GM21515 (cell line): ENCODE data around the gene PAEP.

Experiments
- ATAC-seq: cut with Tn5 transposase; IDR thresholded peaks from one replicate; pipeline ENCODE4 v1.9.1; 2021; ENCODE audit not compliant: unreplicated experiment

Gene PAEP

DNA sequence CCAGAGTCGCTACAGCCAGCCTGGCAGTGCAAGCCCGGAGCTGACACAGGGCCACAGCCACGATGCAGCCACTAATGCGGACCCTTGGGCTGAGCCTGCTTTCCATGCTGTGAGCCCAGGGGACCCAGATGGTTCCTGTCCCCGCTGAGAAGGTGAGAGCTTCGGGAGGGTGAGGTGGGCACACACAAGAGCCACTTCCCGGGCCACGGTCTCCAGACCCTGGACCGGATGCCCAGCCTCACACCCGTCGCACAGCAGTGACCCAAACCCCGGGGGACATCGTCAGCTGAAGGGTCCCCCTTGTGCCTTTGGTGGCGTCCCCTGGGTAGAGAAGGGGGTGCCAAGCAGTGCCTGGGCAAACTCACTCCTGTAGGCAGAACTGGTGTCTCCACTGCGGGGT lies 13.4 kb downstream of the PAEP start:
- no peak for ATAC-seq

DNA sequence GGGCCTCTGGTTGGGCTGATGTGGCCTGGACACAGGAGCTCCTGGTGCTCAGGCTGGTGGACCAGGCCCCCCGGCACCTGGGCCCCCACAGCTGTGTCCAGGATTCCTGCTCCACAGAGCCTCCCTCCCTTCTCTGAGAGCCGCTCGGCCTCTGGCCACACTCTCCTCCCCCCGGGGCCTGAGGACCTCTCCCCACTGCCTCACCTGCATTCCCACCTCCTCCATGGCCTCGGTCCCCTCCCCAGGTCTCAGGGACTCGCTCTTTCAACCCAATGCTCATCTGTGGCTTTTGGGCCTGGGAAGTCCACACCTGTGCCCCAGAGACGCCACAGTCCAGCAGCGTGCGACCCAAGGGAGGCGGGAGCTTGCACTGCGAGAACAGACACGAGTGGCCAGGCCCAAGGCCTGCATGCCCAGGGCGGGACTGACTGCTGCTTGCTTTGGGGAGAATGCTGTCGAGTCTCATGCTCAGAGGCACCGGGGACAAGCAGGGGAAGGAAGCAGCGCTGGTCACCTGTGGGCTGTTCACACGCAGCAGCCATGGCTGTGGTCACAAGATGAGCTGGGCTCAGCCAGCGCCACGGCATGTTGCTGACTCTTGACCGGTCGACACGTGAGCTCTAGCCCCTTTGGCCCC lies 14.6 kb downstream of the PAEP start:
- ATAC-seq, result no peak

DNA sequence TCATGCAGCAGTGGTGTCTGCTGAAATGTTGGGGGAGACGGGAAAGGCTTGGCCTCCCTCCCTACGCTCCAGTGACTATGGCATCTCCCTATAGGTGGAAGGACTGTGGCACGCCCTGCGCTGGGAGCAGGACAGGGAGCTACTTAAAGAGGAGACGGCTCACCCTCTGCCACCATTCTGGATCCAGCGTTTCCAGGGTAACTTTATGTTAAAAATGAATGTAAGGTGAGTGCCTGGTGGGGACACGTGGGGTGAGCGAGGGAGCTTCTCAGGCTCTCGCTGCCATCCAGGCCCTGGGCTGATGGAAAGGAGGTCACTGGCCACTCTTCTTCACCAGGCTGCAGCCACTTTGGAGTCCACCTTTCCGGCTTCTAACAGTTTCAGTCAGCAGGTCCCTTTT lies 15.7 kb downstream of the PAEP start:
- ATAC-seq, result no peak

DNA sequence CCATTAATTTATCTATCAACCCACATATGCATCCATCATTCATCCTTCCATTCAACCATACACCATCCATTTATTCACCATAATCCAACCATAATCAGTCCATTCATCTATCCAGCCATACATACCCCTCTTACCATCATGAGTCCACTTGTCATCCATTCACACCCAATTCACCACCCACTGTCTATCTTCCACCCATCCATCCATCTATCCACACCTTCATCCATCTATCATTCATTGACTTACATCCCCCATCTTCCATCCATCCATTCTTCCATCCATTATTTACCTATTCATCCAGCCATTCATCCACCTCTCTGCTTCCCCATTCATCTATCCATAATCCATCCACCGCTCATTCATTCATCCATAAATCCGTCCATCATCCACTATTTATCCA lies 17.8 kb downstream of the PAEP start:
- no peak for ATAC-seq

DNA sequence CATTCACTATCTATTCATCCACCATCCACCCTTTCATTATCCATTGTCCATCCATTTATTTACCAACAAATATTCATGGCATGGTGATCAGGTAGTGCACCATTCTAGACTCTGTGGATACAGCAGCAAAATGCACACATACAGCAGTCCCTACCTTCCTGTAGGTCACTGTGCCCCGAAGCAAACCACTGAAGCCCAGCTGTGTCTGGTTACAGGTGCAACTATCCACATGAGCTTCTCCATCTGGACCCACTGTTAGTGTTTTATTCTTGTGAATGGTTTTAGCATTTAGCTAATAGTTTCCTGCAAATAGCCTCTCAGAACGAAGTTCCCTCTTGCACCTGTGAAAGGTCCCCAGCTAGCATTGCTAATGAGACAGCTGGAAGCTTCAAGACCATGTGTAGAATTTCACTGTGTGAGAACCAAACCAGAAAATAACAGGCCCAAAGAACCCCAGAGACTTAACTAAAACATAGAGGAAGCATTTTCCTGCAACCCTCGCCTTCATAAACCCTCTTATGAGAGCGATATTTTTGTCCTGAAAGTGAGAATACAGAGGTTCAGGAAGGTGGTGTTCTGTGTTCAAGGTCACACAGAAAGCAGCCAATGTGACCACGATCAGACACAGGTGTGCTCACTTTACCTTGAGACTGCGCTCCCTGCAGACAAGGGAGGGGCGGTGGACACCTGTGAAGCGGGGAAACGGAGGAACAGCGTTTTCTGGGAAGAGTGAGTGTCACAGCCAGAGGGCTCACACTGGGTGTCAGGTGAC lies 18.5 kb downstream of the PAEP start:
- no peak for ATAC-seq

DNA sequence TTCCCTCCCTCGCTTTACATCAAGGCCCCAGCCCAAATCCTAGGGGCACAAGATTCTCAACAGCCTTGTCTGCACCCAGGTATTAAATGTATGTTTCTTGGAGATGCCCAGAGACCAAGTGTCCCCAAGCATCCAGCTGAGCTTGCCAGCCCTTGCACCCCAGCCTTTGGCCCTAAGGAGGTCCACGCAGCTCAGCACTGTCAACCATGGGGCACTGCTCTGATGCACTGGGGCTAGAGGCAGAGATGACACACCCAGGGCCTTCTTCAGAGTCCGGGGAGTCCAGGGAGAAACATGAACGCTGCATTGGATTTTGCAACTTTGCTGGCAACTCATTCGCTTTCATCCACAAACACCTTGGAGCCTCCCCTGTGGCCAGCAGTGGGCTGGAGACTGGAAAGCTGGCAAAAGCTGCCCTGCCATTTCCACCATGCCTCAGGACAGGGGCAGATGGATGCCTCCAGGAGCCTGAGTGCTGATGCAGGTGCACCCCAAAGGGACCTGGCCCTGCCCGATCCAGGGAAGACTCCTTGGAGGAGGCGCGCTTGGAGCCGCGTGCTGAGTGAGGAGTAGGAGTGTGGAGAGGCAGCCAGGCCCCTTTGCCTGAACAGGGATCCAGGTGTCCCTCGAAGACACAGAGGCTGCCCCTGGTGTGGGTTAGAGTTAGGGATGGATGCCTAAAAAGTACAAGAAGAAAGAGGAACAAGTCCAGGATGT lies 19.3 kb downstream of the PAEP start:
- no peak for ATAC-seq

DNA sequence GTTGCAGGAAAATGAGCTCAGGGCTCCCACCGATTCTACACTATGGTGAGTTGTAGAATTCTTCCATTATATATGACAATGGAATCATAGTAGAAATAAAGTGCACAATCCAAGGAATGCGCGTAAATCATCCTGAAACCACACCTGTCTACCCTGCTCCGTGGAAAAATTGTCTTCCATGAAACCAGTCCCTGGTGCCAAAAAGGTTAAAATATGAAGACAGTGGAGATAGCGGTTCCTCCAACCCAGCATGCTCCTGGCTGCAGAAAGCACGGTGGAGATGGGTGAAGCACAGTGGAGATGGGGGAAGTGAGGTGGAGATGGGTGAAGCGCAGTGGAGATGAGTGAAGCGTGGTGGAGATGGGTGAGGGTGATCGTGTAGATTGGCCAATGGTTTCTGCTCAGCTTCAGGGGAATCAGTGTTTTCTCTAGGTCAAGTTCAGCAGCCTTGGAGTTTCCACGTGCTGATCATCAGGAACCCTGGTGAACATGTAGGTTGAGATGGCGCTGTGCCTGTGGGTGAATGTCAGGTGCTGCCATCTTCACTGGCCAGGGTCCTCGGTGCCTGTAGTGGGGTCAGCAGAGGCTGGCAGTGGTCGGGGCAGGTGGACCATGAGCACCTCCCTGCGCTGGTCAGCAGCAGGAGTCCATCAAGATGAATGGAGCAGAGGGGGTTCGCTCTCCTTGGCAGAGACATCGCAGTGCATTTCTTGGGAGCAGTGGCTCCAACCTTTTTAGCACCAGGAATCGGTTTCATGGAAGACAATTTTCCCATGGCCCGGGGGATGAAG lies 20.3 kb downstream of the PAEP start:
- ATAC-seq, result no peak

DNA sequence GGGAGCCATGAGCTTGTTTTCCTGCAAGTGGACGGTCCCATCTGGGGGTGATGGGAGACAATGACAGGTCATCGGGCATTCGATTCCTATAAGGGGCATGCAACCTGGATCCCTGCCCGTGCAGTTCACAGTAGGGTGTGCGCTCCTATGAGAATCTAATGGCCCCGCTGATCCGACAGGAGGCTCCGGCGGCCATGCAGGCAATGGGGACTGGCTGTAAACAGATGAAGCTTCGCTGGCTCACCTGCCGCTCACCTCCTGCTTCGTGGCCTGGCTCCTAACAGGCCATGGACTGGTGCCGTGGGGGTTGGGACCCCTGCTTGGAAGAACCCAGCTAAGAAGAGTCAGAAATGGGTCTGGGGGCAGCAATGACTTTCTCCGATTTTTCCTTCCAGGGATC lies 21.0 kb downstream of the PAEP start:
- no peak for ATAC-seq

DNA sequence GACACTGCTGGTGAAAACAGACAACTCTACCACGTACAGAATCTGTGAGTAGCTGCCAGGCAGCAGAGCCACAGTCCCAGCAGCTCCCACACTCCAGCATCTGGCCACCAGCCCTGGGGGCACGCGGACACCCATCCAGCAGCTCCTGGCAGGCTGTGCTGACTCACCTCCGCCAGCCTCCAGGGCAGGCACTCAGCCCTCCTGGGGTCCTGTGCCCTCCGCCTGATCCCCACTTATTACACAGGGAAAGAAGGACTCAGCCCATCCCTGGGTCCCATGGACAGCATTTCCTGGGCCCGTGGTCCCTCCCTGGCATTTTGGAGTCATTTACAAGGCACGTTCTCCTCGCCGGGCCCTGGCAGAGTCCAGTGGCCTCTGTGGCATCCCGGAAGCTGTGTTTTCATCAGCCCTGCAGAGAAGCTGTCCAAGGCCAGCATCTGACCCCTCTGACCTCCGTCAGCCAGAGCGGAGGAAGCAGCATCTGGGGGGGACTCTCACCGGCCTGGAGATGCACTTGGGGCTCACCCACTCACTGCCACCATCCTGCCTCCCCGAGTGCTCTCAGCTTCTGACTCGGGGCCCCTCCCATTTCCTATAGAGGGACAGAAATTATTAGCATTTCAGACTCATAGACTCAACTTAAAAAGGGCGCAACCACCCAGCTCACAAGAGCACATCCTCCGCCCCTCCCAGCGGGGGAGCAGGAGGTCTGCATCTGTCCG lies 21.6 kb downstream of the PAEP start:
- ATAC-seq, result no peak

DNA sequence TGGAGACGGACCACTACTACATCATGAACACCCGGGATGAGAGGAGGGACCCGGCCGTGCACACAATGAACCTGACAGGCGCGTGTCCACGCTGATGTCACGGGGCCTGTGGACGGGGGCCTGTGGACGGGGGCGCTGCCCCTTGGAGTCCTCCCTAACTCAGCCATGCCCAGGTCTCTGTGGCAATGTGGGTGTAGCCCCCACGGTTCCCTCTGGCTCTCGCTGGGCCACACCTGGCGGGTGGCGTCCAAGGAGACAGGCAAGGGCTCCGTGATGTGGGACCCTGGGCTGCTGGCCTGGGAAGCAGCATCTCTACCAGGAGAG lies 22.1 kb downstream of the PAEP start:
- no peak for ATAC-seq

DNA sequence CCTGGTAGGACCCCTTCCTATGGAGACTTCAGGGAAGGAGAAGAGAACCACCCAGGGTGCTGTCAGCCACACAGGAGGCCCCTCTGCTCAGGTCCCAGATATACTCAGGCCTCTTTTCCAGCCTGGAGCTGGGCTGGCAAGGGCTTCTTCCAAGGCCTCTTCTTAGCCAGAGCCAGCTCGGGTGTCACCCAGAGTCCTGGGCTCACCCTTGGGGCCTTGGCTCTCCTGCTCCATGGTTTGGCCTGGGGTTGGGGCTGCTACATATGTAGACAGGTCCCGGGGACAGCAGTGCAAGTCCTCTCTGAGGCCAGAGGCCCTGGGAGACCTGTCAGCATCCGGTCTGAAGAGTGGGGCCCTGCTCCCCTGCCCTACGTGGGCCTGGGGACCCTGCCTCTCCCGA lies 22.8 kb downstream of the PAEP start:
- ATAC-seq, result no peak

DNA sequence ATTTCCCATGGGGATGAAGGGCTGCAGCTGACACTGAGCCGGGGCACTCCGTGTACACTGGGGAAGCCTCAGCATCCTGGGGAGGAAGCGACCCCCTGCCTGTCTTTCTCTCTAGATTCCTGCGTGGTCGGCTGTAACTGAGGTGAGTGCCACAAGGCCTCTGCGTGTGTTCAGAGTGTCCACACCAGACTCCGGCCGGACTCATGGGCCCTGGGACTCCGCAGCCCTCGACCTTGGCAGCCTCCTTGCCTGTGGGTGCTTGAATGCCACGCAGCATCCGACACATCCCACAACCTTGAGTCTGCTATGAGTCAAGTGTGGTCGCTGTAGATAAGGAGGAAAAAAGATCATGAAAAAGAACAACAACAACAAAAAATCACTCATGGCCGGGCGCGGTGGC lies 23.4 kb downstream of the PAEP start:
- ATAC-seq, result no peak

DNA sequence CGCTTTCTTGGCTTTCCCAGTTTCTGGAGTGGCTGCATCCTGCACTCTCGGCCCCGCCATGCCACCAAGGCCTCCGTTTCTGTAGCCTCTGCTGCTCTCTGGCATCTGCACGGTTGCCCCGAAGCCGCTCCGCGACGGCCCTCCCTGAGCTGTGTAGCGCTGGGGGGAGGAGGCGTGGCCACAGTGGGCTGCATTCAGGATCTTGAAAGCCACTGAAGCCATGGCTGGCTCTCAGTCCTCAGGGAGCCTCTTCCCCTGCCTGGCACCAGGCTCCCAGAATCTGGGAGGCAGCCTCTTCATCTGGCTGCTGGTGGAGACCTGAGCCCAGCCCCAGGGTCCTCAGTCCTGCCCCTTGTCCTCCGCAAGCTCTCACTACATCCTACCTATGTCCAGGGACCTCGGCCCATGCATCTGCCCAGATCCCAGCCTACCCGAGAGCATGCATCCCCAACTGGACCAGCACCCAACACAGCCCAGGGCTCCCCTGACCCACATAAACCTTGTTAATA lies 25.1 kb downstream of the PAEP start:
- no peak for ATAC-seq

DNA sequence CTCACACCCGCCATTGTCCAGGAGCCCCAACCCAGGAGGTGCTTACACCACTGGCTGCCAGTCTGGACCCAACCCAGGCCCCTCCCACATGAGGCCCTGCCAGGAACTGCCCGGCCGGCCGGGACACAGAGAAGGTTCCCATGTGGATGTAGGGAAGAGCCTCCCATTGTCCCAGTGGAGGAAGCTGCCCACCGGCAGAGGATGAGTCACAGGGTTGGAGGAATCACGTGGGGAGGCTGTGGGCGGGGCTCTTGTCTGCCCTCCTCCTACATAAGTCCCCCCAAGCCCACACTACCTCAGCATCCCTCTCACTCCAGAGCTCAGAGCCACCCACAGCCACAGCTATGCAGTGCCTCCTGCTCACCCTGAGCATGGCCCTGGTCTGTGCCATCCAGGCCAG lies 26.1 kb downstream of the PAEP start:
- ATAC-seq, result no peak

DNA sequence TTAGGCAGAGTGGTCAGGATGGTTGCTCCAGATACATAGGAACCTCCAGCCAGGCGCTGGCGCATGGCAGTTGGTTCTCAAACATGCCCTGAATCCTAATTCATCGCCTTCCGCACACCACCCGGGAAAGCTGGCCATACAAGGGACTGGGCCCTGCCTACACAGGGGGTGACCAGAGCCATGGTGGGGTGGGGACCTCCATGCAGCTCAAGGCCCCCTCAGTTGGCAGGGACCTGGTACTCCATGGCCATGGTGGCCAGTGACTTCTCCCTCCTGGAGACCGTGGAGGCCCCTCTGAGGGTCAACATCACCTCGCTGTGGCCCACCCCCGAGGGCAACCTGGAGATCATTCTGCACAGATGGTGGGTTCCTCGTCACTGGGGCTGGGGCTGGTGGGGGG lies 26.8 kb downstream of the PAEP start:
- ATAC-seq, result no peak

DNA sequence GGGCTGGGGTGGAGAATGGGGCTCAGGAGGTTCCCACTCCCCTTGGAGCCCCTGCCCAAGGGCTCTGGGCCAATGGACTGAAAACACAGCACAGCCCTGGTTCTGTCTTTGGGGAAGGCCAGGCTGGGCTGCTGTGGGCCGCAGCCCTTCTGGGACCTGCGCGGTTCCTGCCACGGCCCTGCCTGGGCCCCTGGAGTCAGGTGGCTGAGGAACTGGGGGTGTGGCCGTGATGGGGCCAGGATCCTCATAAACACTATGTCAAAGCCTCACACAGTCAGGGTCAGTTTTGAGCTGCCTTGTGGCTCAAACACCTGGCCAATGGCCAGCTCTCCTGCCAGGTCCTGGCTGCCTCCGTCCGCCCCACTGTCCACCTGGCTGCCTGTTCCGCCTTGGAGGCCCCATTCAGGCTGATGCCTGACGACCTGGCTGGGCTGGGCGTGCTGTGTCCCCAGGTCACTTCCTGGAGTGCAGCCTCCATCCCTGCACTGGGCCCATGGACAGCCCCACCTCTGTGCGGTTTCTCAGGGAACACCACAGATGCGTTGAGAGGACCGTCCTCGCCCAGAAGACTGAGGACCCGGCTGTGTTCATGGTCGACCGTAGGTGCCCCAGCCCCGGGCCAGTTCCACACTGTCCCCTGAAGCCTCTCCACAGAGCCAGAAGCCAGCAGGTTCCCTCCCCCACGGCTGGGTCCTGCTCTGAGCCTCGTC lies 27.5 kb downstream of the PAEP start:
- no peak for ATAC-seq

DNA sequence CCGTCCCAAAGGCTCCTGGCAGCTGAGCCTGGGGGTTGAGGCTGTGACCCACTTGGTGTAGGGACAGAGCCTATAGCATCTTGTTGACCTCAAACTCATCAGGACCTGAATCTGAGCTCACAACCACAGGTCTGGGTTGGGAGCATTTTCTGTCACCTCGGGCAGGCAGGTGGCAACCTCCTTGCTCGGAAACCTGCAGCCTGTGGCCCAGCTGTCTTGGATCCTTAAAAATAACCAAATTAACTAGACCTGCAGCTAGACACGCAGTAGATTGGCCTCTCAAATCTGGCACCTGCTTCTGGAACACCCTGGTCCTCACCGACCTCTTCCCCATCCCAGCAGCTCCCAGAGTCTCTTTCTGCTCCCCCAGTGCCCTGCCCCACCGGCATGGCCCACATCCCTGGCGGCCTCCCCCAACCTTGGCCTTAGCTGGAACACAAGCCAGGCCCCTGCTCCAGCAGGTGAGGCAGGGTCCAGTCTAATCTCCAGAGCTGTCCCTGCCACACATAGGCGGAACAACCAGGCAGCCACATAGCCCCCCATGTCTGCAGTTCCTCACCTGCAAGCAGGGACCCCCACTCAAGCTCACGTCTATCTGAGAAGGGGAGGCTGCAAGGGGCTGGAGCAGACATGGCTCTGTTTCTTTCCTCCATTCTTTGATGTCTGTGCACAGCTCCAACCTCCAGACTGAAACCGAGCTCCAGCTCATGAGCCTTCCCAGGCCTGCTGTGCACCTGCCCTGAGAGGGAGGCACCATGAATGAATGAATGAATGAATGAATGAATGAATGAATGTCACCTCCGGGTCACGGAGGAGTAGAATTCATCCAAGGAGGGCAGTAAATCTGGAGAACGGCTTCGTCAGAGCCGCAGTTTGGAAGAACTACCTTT lies 28.3 kb downstream of the PAEP start:
- ATAC-seq, result no peak

DNA sequence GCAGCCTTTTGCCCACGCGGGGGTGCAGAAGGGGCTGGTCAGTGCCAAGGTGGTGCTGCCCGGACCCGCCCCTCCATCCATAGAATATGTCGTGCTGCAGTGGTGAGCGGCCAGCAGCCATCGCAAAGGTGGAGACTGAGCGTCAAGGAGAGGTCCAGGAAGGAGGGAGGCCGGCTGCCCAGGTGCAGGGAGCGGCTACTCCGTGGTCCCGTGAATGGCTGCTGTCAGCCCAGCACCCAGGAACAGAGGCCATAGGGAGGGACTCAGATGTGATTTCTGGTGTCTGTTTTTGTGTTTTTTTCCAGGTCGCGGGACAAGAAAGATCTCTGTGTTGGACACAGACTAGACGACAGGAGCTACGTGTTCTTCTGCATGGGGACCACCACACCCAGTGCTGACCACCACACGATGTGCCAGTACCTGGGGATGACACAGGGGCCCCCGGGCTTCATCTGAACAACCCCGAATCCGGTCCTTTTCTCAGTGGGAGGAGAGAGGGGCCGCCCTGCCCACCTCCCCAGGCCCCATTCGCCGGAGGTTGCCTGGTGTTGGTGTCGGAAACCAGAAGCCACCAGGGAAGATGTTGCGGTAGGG lies 29.0 kb downstream of the PAEP start:
- ATAC-seq, result no peak
